DMS153 treated with DMSO at 0.1 percent for 48 hours (cell line): Measurements from ENCODE around the gene MUC5AC.

Source experiments
- DNase-seq: peaks from one replicate; lab custom pipeline; 2025; ENCODE audit not compliant: unreplicated experiment; lab: John Stamatoyannopoulos, UW

The MUC5AC gene

DNA sequence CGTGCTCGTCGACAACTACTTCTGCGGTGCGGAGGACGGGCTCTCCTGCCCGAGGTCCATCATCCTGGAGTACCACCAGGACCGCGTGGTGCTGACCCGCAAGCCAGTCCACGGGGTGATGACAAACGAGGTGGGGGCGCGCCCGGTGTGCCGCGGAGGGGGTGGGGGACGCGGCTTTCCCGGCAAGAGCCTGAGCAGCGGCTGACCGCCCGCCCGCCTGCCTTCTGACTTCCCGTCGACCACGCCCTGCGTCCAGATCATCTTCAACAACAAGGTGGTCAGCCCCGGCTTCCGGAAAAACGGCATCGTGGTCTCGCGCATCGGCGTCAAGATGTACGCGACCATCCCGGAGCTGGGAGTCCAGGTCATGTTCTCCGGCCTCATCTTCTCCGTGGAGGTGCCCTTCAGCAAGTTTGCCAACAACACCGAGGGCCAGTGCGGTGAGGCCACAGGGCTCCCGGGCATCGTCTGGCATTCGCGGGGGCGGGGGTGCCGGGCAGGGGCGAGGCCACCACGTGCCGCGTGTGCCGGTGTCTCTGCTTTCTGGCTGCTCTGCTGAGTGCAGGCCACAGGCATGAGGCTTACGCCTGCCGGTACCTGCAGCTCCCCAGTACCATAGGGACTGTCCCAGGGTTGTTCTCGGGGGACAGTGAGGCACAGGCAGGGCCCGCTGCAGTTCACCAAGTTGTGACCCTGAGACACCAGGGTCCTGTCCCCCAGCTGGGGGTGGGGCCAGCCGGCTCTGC, 36.7 kb downstream of the MUC5AC start:
- DNase-seq = no peak

GRCh38 chr11:1194977-1195681, 37.4 kb downstream of the MUC5AC start:
- no peak for DNase-seq

- DNase-seq = no peak
These were observed 38.1 kb downstream of the MUC5AC start for GRCh38 chr11:1195682-1196515.

- DNase-seq = no peak
These were observed 39.0 kb downstream of the MUC5AC start for GRCh38 chr11:1196516-1197391.

GRCh38 chr11:1197431-1197885, 39.7 kb downstream of the MUC5AC start:
- no peak for DNase-seq

- no peak for DNase-seq
These were observed 40.3 kb downstream of the MUC5AC start for GRCh38 chr11:1197886-1198560.

- DNase-seq = no peak
These were observed 40.9 kb downstream of the MUC5AC start for GRCh38 chr11:1198561-1199240.

GRCh38 chr11:1199241-1199750, 41.5 kb downstream of the MUC5AC start:
- DNase-seq = no peak

GRCh38 chr11:1199751-1200610, 42.2 kb downstream of the MUC5AC start:
- no peak for DNase-seq

- no peak for DNase-seq
These were observed 42.9 kb downstream of the MUC5AC start for GRCh38 chr11:1200611-1201191.

- no peak for DNase-seq
These were observed 43.8 kb downstream of the MUC5AC start for GRCh38 chr11:1201395-1202153.

GRCh38 chr11:1202154-1202775, 44.5 kb downstream of the MUC5AC start:
- no peak for DNase-seq

GRCh38 chr11:1202776-1203504, 45.2 kb downstream of the MUC5AC start:
- peak; percentile 14 for DNase-seq

DNA sequence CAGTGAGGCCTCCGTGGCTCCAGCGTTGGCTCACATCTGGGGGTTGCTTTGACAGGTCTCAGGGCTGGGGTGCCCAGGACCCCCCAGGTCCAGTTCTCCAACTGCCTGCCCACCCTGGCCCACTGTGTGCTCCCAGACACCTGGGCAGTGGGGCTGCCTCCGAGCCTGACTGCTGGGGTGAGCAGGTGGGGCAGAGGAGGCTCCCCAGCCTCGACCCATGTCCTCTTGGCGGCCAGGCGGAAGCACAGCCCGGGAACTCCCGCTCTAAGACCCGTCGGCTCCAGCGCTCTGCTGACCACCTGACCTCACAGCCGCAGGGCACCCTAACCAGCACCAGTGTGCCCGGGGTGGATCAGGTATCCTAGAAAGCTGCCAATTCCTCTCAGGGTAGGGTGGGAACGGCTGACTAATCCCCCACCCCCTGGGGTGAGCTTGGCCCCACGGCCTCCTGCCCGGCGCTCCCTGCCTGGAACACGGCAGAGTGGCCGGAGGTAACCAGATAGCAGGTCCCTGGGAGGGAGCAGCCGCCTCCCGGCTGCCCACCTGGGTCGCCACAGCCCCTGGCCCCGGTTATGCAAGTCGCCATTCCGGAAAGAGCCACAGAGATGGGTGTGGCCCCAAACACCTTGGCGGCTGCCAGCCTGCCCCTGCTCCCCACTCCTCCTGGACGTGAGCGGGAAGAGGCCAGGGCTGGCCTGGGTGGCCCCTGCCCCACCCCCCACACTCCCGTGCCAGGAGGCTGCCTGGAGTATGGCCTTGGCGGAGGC, 45.9 kb downstream of the MUC5AC start:
- no peak for DNase-seq

DNA sequence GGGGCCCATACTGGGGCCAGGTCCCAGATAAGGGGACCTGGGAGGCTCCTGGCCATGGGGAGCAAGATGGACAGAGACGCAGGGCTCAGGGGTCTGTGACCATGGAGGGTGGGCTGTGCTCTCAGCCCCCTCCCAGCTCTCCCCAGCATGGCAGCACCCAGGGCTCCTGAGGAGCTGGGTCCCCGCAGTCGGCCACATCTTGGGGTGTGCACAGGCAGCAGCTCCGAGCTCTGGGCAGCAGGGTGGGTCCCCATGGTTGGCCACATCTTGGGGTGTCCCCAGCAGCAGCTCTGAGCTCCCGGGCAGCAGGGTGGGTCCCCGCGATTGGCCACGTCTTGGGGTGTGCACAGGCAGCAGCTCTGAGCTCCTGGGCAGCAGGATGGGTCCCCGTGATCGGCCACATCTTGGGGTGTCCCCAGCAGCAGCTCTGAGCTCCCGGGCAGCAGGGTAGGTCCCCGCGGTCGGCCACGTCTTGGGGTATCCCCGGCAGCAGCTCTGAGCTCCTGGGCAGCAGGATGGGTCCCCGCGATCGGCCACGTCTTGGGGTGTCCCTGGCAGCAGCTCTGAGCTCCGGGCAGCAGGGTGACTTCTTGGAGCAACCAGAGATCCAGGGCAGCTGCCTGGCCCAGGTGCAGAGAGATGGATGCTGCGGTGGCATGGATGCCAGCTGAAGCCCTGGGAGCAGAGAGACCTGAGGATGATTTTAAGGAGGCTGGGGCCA, 46.8 kb downstream of the MUC5AC start:
- DNase-seq = no peak
